ENCODE results near the gene GPX8. TPM values are rescaled to one million over a fixed set of nuclear protein-coding genes. Genes with fewer than 3 reads are reported as not detected.

Gene GPX8
- total RNA-seq, 1 experiment from 2014 or later, result 24.8 TPM

GRCh38 chr5:55172051-55172899, 12.3 kb downstream of the GPX8 start:
- DNase-seq (ENCODE audit: low read depth, low spot score) (peak; percentile 65), ATAC-seq (peak; percentile 62)
- no peak overlapping the region for H3K27ac ChIP-seq (ENCODE audit: low read length)
- POLR2A ChIA-PET, result no interaction called here
- H3K4me3 ChIP-seq (ENCODE audit: low read depth in 2 of 2, low read length in 2 of 2), result peak overlapping the region; percentile 48 to 83
- H3K27me3 ChIP-seq (ENCODE audit: control insufficient read depth, insufficient read depth, low read length), result no peaks in the 10 kb centered on the region
- intact Hi-C loops (cut with micrococcal nuclease; ENCODE audit: unreplicated experiment) (loop anchor here (2.0 kb wide), 1 partner anchor 55 kb away; the partner anchor contains the start of gene MCIDAS), in situ Hi-C loops (cut with HindIII; ENCODE audit: low pct_unique_long_range_greater_than_20kb, low sequenced_read_pairs) (no loop called here)
- TF ChIP-seq REST (IDR thresholded peaks at IDR 0.05; ENCODE audit: insufficient read depth in 1 of 2, low read depth in 2 of 2, low read length in 1 of 2), result no peak
- no peak for TF ChIP-seq TCF7L2 (IDR thresholded peaks at IDR 0.05; ENCODE audit: low read depth, low read length)
- TF ChIP-seq CTCF (IDR thresholded peaks at IDR 0.05), result peak; percentile 83
- no peaks in the 10 kb centered on the region for H3K9me3 ChIP-seq (ENCODE audit: control insufficient read depth, insufficient read depth, low read depth, low read length)
- no peaks in the 10 kb centered on the region for H3K36me3 ChIP-seq (ENCODE audit: control insufficient read depth, insufficient read depth, low read length)
- CTCF ChIA-PET, result interaction anchor here (0.5 to 1.9 kb wide), 7 partner anchors 13 to 1752 kb away, joined by 3 to 6 read pairs (median 4); partner anchors contain the start of gene GPX8
- BruUV-seq (replicated peaks), result no TSS peak
- H3K4me1 ChIP-seq (ENCODE audit: control insufficient read depth, insufficient read depth, low read length), result peaks cover 23% of the 10 kb centered on the region

- BruUV-seq (replicated peaks), result no TSS peak
- in situ Hi-C loops (cut with HindIII; ENCODE audit: low pct_unique_long_range_greater_than_20kb, low sequenced_read_pairs) (no loop called here), intact Hi-C loops (cut with micrococcal nuclease; ENCODE audit: unreplicated experiment) (loop anchor here (2.0 kb wide), 1 partner anchor 54 kb away; the partner anchor contains the start of gene MCIDAS)
- H3K4me3 ChIP-seq (ENCODE audit: low read depth in 2 of 2, low read length in 2 of 2), result peak within 1 kb of the TSS; percentile 48 to 83
- peaks cover 25% of the 10 kb centered on the region for H3K4me1 ChIP-seq (ENCODE audit: control insufficient read depth, insufficient read depth, low read length)
- H3K9me3 ChIP-seq (ENCODE audit: control insufficient read depth, insufficient read depth, low read depth, low read length), result no peaks in the 10 kb centered on the region
- TF ChIP-seq SIN3A (IDR thresholded peaks at IDR 0.05; ENCODE audit: borderline replicate concordance, insufficient read depth, low read depth, low read length) (peak; percentile 99), POLR2AphosphoS5 (IDR thresholded peaks at IDR 0.05; ENCODE audit: low read depth, low read length) (no peak), TCF7L2 (IDR thresholded peaks at IDR 0.05; ENCODE audit: low read depth, low read length) (0 out of 2 replicates have a peak, but pooled peaks have one; percentile 19), REST (IDR thresholded peaks at IDR 0.05; ENCODE audit: insufficient read depth in 1 of 2, low read depth in 2 of 2, low read length in 1 of 2) (no peak), CTCF (IDR thresholded peaks at IDR 0.05) (no peak)
- H3K27me3 ChIP-seq (ENCODE audit: control insufficient read depth, insufficient read depth, low read length), result no peaks in the 10 kb centered on the region
- DNase-seq (ENCODE audit: low read depth, low spot score), result no peak
- peak; percentile 89 for ATAC-seq
- H3K36me3 ChIP-seq (ENCODE audit: control insufficient read depth, insufficient read depth, low read length), result no peaks in the 10 kb centered on the region
- H3K27ac ChIP-seq (ENCODE audit: low read length), result peak within 1 kb of the TSS; percentile 58
- POLR2A ChIA-PET, result interaction anchor here (0.5 to 0.9 kb wide), 2 partner anchors 14 to 51 kb away, joined by 5 to 6 read pairs; no protein-coding TSS in a partner anchor
- CTCF ChIA-PET, result interaction anchor here (0.5 to 0.6 kb wide), 2 partner anchors 37 to 532 kb away, joined by 3 to 4 read pairs; no protein-coding TSS in a partner anchor
Measured at GRCh38 chr5:55172937-55173686, 13.1 kb downstream of the GPX8 start, which contains the start of gene CDC20B. CDC20B (minus strand) TSS chr5:55173177; CDS start chr5:55173000, 177 bp downstream.
